Measurements from ENCODE around the gene NDC1. TPM values are rescaled to one million over a fixed set of nuclear protein-coding genes. Genes with fewer than 3 reads are reported as not detected.

Gene NDC1
- polyA plus RNA-seq, 1 of the 3 experiments (the other 2 are of a cell fraction) = 11.5 TPM

DNA sequence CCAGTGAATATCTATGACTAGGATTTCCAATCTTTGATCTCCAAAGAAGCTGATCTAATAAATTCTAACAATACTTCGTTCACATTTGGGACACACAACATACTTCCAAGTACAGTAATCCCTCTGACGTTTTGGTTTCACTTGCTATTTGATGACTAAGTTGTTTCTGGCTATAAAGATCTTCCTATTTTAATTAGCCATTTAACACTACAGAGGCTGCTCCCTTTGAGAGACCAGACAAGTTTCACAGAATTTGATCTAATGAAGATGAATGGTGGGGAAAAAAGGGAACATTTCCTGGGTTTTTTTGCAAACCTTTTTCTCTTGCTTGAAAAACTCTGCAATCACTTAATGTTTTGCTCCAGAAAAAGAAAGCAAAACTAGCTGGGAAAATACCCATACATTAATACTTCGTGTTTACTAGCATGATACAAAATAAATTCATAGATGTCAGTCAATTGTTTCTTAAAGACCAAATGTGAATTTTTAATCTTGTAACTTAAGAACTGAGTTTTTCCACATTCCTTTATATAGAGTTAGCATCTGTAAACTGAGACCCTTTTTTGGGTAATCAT is 71.2 kb downstream of the NDC1 start:
- Histone ChIP-seq H4K20me1 (ENCODE audit: insufficient read depth) (no peaks in the 10 kb centered on the region), H3K27ac (ENCODE audit: low read depth in 2 of 2, low read length in 1 of 2) (peak overlapping the region in 1 of 2 experiments; percentile 48; a peak in 2 of 4 replicates), H3F3A (replicated peaks; ENCODE audit: insufficient read depth) (no peaks in the 10 kb centered on the region), H3K9me2 (no peaks in the 10 kb centered on the region), H3K27me3 (ENCODE audit: insufficient read depth) (no peaks in the 10 kb centered on the region), H3K79me2 (ENCODE audit: insufficient read depth) (no peaks in the 10 kb centered on the region), H3K9ac (no peak overlapping the region), H3K4me2 (peak overlapping the region; percentile 65), H3K36me3 (replicated peaks in 1 of 2; ENCODE audit: control insufficient read depth in 1 of 2, insufficient read depth in 2 of 2, low read length in 1 of 2) (peaks cover 10 to 29% of the 10 kb centered on the region in 2 experiments), H3K4me1 (ENCODE audit: control insufficient read depth in 1 of 2, insufficient read depth in 2 of 2, low read depth in 1 of 2, low read length in 1 of 2) (peaks cover 0 to 14% of the 10 kb centered on the region in 2 experiments; a peak in 2 of 4 replicates), H3K4me3 (ENCODE audit: low read depth in 2 of 2, low read length in 1 of 2) (peak overlapping the region in 1 of 2 experiments; percentile 25; a peak in 2 of 4 replicates), H3K9me3 (no peaks in the 10 kb centered on the region), H2AFZ (ENCODE audit: low read depth) (peak overlapping the region; percentile 67)
- DNase-seq = no peak
- 57% methylated on average over 3 of the region's 3 CpGs for WGBS (ENCODE audit: low lambda C conversion rate)
- TF ChIP-seq RFX5 (IDR thresholded peaks at IDR 0.05; ENCODE audit: low read length) (no peak), RAD21 (IDR thresholded peaks at IDR 0.05; ENCODE audit: low read length) (no peak)
- TF ChIP-seq, protein P1, sequence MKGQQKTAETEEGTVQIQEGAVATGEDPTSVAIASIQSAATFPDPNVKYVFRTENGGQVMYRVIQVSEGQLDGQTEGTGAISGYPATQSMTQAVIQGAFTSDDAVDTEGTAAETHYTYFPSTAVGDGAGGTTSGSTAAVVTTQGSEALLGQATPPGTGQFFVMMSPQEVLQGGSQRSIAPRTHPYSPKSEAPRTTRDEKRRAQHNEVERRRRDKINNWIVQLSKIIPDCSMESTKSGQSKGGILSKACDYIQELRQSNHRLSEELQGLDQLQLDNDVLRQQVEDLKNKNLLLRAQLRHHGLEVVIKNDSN (IDR thresholded peaks at IDR 0.05; ENCODE audit: borderline replicate concordance, low read depth) = no peak
- CTCF ChIA-PET = interaction anchor here (1.8 to 3.0 kb wide), 3 partner anchors 12 to 316 kb away, joined by 5 to 9 read pairs (median 9); no protein-coding TSS in a partner anchor
- POLR2A ChIA-PET = no interaction called here

DNA sequence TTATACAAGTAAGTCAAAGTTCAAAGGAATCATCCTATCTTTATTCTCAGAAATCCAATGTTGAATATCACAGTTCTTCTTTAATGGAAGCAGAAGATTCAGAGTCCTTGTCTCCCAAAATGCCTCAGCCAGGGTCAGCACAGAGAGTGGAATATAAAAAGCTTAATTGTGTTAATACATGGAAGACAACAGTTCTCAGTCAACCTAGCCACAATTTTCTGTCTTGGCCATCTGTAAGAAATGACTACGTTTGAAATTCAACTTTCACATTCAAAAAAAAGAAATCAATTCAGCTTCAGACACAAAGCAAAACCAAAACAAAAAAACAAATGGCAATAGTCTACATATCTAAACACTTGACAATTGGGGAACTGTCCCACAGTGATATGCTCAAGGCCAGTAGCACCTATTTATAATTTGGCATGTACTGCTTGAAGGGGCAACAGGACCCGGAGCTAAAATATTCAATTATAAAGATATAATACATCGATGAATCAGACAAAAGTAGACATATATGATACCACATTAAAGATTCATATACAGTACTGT is 71.8 kb downstream of the NDC1 start:
- Histone ChIP-seq H4K20me1 (ENCODE audit: insufficient read depth) (no peaks in the 10 kb centered on the region), H3K4me3 (ENCODE audit: low read depth in 2 of 2, low read length in 1 of 2) (0 out of 4 replicates have a peak overlapping the region, but pooled peaks of 1 of the 2 experiments have one; percentile 25), H3K36me3 (replicated peaks in 1 of 2; ENCODE audit: control insufficient read depth in 1 of 2, insufficient read depth in 2 of 2, low read length in 1 of 2) (peaks cover 5 to 23% of the 10 kb centered on the region in 2 experiments), H3F3A (replicated peaks; ENCODE audit: insufficient read depth) (no peaks in the 10 kb centered on the region), H3K4me1 (ENCODE audit: control insufficient read depth in 1 of 2, insufficient read depth in 2 of 2, low read depth in 1 of 2, low read length in 1 of 2) (peaks cover 0 to 14% of the 10 kb centered on the region in 2 experiments; a peak in 2 of 4 replicates), H3K27me3 (ENCODE audit: insufficient read depth) (no peaks in the 10 kb centered on the region), H3K79me2 (ENCODE audit: insufficient read depth) (no peaks in the 10 kb centered on the region), H3K27ac (ENCODE audit: low read depth in 2 of 2, low read length in 1 of 2) (peak overlapping the region in 1 of 2 experiments; percentile 48; a peak in 2 of 4 replicates), H3K4me2 (peak overlapping the region; percentile 65), H3K9me3 (no peaks in the 10 kb centered on the region), H2AFZ (ENCODE audit: low read depth) (peak overlapping the region; percentile 67; the same call in 1 of the 2 replicates), H3K9me2 (no peaks in the 10 kb centered on the region), H3K9ac (no peak overlapping the region)
- DNase-seq = no peak
- TF ChIP-seq POLR2AphosphoS5 (IDR thresholded peaks at IDR 0.05; ENCODE audit: low read depth, low read length) (no peak), FOXJ3 (CRISPR knock-in tag; IDR thresholded peaks at IDR 0.05) (no peak), YY1 (IDR thresholded peaks at IDR 0.05; ENCODE audit: low read depth) (no peak), TEAD4 (IDR thresholded peaks at IDR 0.05; ENCODE audit: borderline replicate concordance, insufficient read depth) (no peak), RFX5 (IDR thresholded peaks at IDR 0.05; ENCODE audit: low read length) (no peak), SMC3 (IDR thresholded peaks at IDR 0.05; ENCODE audit: low read depth, low read length) (no peak), MXI1 (IDR thresholded peaks at IDR 0.05; ENCODE audit: low read depth, low read length) (no peak), FOSL2 (IDR thresholded peaks at IDR 0.05; ENCODE audit: borderline replicate concordance, low read depth) (no peak), TAF1 (IDR thresholded peaks at IDR 0.05; ENCODE audit: borderline replicate concordance, low read depth, low read length) (no peak), RAD21 (IDR thresholded peaks at IDR 0.05; ENCODE audit: low read length) (no peak), EZH2phosphoT487 (IDR thresholded peaks at IDR 0.05; ENCODE audit: borderline replicate concordance, low read depth) (no peak)
- TF ChIP-seq, protein P2, sequence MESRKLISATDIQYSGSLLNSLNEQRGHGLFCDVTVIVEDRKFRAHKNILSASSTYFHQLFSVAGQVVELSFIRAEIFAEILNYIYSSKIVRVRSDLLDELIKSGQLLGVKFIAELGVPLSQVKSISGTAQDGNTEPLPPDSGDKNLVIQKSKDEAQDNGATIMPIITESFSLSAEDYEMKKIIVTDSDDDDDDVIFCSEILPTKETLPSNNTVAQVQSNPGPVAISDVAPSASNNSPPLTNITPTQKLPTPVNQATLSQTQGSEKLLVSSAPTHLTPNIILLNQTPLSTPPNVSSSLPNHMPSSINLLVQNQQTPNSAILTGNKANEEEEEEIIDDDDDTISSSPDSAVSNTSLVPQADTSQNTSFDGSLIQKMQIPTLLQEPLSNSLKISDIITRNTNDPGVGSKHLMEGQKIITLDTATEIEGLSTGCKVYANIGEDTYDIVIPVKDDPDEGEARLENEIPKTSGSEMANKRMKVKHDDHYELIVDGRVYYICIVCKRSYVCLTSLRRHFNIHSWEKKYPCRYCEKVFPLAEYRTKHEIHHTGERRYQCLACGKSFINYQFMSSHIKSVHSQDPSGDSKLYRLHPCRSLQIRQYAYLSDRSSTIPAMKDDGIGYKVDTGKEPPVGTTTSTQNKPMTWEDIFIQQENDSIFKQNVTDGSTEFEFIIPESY (IDR thresholded peaks at IDR 0.05; ENCODE audit: borderline replicate concordance, low read depth) = no peak
- TF ChIP-seq, protein P3, sequence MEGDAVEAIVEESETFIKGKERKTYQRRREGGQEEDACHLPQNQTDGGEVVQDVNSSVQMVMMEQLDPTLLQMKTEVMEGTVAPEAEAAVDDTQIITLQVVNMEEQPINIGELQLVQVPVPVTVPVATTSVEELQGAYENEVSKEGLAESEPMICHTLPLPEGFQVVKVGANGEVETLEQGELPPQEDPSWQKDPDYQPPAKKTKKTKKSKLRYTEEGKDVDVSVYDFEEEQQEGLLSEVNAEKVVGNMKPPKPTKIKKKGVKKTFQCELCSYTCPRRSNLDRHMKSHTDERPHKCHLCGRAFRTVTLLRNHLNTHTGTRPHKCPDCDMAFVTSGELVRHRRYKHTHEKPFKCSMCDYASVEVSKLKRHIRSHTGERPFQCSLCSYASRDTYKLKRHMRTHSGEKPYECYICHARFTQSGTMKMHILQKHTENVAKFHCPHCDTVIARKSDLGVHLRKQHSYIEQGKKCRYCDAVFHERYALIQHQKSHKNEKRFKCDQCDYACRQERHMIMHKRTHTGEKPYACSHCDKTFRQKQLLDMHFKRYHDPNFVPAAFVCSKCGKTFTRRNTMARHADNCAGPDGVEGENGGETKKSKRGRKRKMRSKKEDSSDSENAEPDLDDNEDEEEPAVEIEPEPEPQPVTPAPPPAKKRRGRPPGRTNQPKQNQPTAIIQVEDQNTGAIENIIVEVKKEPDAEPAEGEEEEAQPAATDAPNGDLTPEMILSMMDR (IDR thresholded peaks at IDR 0.05) = no peak
- TF ChIP-seq, protein P4, sequence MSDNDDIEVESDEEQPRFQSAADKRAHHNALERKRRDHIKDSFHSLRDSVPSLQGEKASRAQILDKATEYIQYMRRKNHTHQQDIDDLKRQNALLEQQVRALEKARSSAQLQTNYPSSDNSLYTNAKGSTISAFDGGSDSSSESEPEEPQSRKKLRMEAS (IDR thresholded peaks at IDR 0.05; ENCODE audit: low read depth) = no peak
- TF ChIP-seq, protein P5, sequence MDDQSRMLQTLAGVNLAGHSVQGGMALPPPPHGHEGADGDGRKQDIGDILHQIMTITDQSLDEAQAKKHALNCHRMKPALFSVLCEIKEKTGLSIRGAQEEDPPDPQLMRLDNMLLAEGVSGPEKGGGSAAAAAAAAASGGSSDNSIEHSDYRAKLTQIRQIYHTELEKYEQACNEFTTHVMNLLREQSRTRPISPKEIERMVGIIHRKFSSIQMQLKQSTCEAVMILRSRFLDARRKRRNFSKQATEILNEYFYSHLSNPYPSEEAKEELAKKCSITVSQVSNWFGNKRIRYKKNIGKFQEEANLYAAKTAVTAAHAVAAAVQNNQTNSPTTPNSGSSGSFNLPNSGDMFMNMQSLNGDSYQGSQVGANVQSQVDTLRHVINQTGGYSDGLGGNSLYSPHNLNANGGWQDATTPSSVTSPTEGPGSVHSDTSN (IDR thresholded peaks at IDR 0.05) = no peak
- ChIA-PET POLR2A (no interaction called here), CTCF (interaction anchor here (1.5 to 3.0 kb wide), 3 partner anchors 12 to 315 kb away, joined by 5 to 9 read pairs (median 9); no protein-coding TSS in a partner anchor)
- 95% methylated on average over 3 of the region's 3 CpGs for WGBS (ENCODE audit: low lambda C conversion rate)

Data from SK-N-SH (cell line).